ENCODE measurements around the gene COL4A2.

- TF ChIP-seq POLR2A (IDR thresholded peaks at IDR 0.05; ENCODE audit: low read depth, low read length) (no peak), POLR2AphosphoS5 (IDR thresholded peaks at IDR 0.05; ENCODE audit: low read depth, low read length) (no peak)
These were observed 48.0 kb upstream of the COL4A2 start for GRCh38 chr13:110258876-110259631.
